GM10266 (cell line): Measurements from ENCODE around the gene ELAC1.

Experiments used
- DNase-seq: peaks from one replicate; pipeline ENCODE4 v3.0.0; 2012; ENCODE audit errors: extremely low spot score
- TF ChIP-seq, protein P1 (sequence below): IDR thresholded peaks from 2 replicates; pipeline ENCODE4 v1.5.1; 2012; ENCODE audit warnings: mild to moderate bottlenecking, low read depth; ENCODE audit not compliant: control insufficient read depth, insufficient read depth; ENCODE audit errors: missing control alignments

Gene ELAC1

DNA sequence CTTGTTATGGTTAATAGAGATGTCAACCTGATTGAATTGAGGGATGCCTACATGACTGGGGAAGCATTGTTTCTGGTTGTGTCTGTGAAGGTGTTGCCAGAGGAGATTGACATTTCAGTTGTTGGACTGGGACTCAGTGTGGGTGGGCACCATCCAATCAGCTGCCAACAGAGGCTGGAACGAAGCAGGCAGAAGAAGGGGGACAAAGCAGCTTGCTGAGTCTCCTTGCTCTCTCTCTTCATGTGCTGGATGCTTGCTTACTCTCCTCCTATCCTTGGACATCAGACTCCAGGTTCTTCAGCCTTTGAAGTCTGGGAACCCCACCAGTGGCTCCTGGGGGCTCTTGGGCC lies 39.9 kb downstream of the ELAC1 start:
- DNase-seq, result no peak
- TF ChIP-seq, protein P1, sequence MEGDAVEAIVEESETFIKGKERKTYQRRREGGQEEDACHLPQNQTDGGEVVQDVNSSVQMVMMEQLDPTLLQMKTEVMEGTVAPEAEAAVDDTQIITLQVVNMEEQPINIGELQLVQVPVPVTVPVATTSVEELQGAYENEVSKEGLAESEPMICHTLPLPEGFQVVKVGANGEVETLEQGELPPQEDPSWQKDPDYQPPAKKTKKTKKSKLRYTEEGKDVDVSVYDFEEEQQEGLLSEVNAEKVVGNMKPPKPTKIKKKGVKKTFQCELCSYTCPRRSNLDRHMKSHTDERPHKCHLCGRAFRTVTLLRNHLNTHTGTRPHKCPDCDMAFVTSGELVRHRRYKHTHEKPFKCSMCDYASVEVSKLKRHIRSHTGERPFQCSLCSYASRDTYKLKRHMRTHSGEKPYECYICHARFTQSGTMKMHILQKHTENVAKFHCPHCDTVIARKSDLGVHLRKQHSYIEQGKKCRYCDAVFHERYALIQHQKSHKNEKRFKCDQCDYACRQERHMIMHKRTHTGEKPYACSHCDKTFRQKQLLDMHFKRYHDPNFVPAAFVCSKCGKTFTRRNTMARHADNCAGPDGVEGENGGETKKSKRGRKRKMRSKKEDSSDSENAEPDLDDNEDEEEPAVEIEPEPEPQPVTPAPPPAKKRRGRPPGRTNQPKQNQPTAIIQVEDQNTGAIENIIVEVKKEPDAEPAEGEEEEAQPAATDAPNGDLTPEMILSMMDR, result no peak

DNA sequence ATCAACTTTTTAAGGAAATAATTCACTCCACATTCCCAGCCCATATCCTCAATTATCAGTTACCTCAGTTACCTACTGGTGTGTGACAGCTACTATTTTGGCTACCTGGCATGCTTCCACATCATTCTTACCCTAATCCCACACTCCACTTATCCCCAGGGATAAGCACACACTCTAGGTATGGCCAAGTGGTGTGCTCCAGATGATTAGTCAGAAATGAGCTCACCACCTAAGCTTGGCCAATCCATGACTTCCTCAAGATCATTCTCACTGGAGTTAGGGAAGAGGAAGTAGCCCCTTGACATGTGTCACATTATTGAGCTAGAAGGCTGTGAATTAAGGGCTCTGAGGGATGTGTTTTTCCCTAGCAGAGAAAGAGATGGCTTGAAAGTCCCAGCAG lies 41.2 kb downstream of the ELAC1 start:
- DNase-seq, result no peak
- TF ChIP-seq, protein P1, result no peak

- no peak for DNase-seq
- TF ChIP-seq, protein P1, result no peak
Measured at GRCh38 chr18:51010218-51010617, 42.4 kb downstream of the ELAC1 start.

- TF ChIP-seq, protein P1, result no peak
- no peak for DNase-seq
Measured at GRCh38 chr18:51011709-51012108, 43.9 kb downstream of the ELAC1 start.

GRCh38 chr18:51012441-51012840 lies 44.6 kb downstream of the ELAC1 start:
- TF ChIP-seq, protein P1, result no peak
- DNase-seq, result no peak

GRCh38 chr18:51013259-51013658 lies 45.4 kb downstream of the ELAC1 start:
- TF ChIP-seq, protein P1, result no peak
- DNase-seq, result no peak

DNA sequence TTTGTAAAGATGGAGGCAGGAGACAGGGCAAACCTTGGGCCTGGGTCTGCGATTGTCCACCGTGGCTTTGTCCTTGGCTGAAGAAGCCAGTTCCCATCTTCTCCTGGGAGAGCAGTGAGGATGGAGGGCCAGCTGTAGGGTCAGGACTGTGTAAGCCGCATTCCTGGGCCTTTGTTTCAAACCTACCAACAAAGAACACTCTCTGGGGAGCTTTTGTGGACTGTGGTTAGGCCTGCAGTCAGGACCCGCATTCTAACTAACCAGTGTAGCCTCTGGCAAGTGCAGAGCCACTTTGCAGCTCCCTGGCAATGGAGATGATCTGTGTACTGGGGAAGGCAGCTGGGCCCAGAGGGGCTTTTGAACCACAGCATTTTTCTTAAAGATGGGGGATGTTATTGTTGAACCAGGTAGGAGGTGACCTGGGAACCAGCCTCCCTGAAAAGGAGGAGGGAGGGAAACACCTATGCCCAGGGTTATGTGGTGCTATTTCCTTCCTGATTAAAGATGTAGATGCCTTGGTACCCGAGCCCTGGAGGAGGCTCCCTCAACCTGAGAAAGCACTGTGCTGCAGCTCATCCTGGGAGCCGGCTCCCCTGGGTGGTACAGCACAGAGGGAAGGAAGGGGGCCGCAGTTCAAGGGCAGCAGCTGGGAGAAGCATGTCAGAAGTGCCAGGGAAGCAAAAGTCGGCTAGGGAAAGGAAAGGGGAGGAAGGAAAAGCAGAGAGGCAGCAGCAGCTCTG lies 49.5 kb downstream of the ELAC1 start:
- TF ChIP-seq, protein P1, result no peak
- DNase-seq, result no peak
